Measurements from ENCODE around the gene MUSTN1.

The MUSTN1 gene

GRCh38 chr3:52834871-52835501 is at the start of gene MUSTN1:
TSS of gene MUSTN1 (minus strand) at chr3:52835019. CDS start at chr3:52834948, 71 bp downstream.
- DNase-seq (ENCODE audit: low read depth in 2 of 2) = no peak

- DNase-seq (ENCODE audit: low read depth in 2 of 2) = no peak
Measured at GRCh38 chr3:52882377-52882776, 47.6 kb upstream of the MUSTN1 start.

GRCh38 chr3:52881871-52882270 is 47.1 kb upstream of the MUSTN1 start:
- no peak for DNase-seq (ENCODE audit: low read depth in 2 of 2)

GRCh38 chr3:52880474-52880873 is 45.7 kb upstream of the MUSTN1 start:
- no peak for DNase-seq (ENCODE audit: low read depth in 2 of 2)

GRCh38 chr3:52880047-52880446 is 45.2 kb upstream of the MUSTN1 start:
- no peak for DNase-seq (ENCODE audit: low read depth in 2 of 2)

GRCh38 chr3:52879581-52879980 is 44.8 kb upstream of the MUSTN1 start:
- no peak for DNase-seq (ENCODE audit: low read depth in 2 of 2)

- no peak for DNase-seq (ENCODE audit: low read depth in 2 of 2)
Measured at GRCh38 chr3:52879090-52879489, 44.3 kb upstream of the MUSTN1 start.

GRCh38 chr3:52877085-52877484 is 42.3 kb upstream of the MUSTN1 start:
- DNase-seq (ENCODE audit: low read depth in 2 of 2) = no peak

GRCh38 chr3:52874864-52875587 is 40.2 kb upstream of the MUSTN1 start:
- no peak for DNase-seq (ENCODE audit: low read depth in 2 of 2)

- DNase-seq (ENCODE audit: low read depth in 2 of 2) = no peak
Measured at GRCh38 chr3:52874160-52874701, 39.4 kb upstream of the MUSTN1 start.

- DNase-seq (ENCODE audit: low read depth in 2 of 2) = no peak
Measured at GRCh38 chr3:52873433-52874159, 38.8 kb upstream of the MUSTN1 start.

- no peak for DNase-seq (ENCODE audit: low read depth in 2 of 2)
Measured at GRCh38 chr3:52872245-52872644, 37.4 kb upstream of the MUSTN1 start.

GRCh38 chr3:52871761-52872160 is 36.9 kb upstream of the MUSTN1 start:
- no peak for DNase-seq (ENCODE audit: low read depth in 2 of 2)

GRCh38 chr3:52870471-52870870 is 35.7 kb upstream of the MUSTN1 start:
- no peak for DNase-seq (ENCODE audit: low read depth in 2 of 2)

- no peak for DNase-seq (ENCODE audit: low read depth in 2 of 2)
Measured at GRCh38 chr3:52866427-52866826, 31.6 kb upstream of the MUSTN1 start.

- no peak for DNase-seq (ENCODE audit: low read depth in 2 of 2)
Measured at GRCh38 chr3:52865994-52866393, 31.2 kb upstream of the MUSTN1 start.

- DNase-seq (ENCODE audit: low read depth in 2 of 2) = no peak
Measured at GRCh38 chr3:52860424-52860768, 25.6 kb upstream of the MUSTN1 start.

GRCh38 chr3:52859686-52860423 is 25.0 kb upstream of the MUSTN1 start:
- no peak for DNase-seq (ENCODE audit: low read depth in 2 of 2)

- no peak for DNase-seq (ENCODE audit: low read depth in 2 of 2)
Measured at GRCh38 chr3:52857864-52858263, 23.0 kb upstream of the MUSTN1 start.

GRCh38 chr3:52857133-52857532 is 22.3 kb upstream of the MUSTN1 start:
- DNase-seq (ENCODE audit: low read depth in 2 of 2) = no peak

- no peak for DNase-seq (ENCODE audit: low read depth in 2 of 2)
Measured at GRCh38 chr3:52856666-52857065, 21.8 kb upstream of the MUSTN1 start.

- DNase-seq (ENCODE audit: low read depth in 2 of 2) = no peak
Measured at GRCh38 chr3:52854013-52854412, 19.2 kb upstream of the MUSTN1 start.

Data from activated CD4-positive, alpha-beta T cell treated with anti-CD3 and anti-CD28 coated beads for 24 hours (primary cell).